ENCODE data around the gene SLC9A1. TPM values are rescaled to one million over a fixed set of nuclear protein-coding genes. Genes with fewer than 3 reads are reported as not detected.

SLC9A1 gene
- total RNA-seq, 1 experiment from 2014 or later = 27.5 TPM

- H3K79me2 ChIP-seq (ENCODE audit: low read depth) = no peaks in the 10 kb centered on the region
- TF ChIP-seq EZH2 (IDR thresholded peaks at IDR 0.05; ENCODE audit: low read depth) = no peak
- no peak for TF ChIP-seq CTCF (conservative IDR thresholded peaks at IDR 0.05)
- H3K4me1 ChIP-seq (replicated peaks; ENCODE audit: insufficient read depth) = 0 out of 2 replicates have a peak, but pooled peaks cover 12% of the 10 kb centered on the region
- H3K36me3 ChIP-seq (ENCODE audit: low read depth) = no peaks in the 10 kb centered on the region
- no peak overlapping the region for H3K4me2 ChIP-seq
- no peak overlapping the region for H2AFZ ChIP-seq
- no peak overlapping the region for H3K27ac ChIP-seq
- H3K9me2 ChIP-seq (ENCODE audit: insufficient read depth) = no peaks in the 10 kb centered on the region
- intact Hi-C loops (cut with micrococcal nuclease; ENCODE audit: unreplicated experiment) = no loop called here
- no peaks in the 10 kb centered on the region; the same call in 1 of the 2 replicates for H3F3A ChIP-seq (ENCODE audit: insufficient read depth, low read depth)
- H4K20me1 ChIP-seq (ENCODE audit: insufficient read depth) = no peaks in the 10 kb centered on the region
- H3K9me3 ChIP-seq (ENCODE audit: insufficient read depth, low read depth) = no peaks in the 10 kb centered on the region
- ChIA-PET POLR2A (ENCODE audit: unreplicated experiment) (no interaction called here), CTCF (interaction anchor here (0.5 to 0.6 kb wide), 2 partner anchors 56 to 320 kb away, joined by 5 to 8 read pairs; partner anchors contain the start of gene SLC9A1)
- BruUV-seq (replicated peaks) = no TSS peak
- no peaks in the 10 kb centered on the region for H3K27me3 ChIP-seq (ENCODE audit: insufficient read depth, low read depth)
- no peak for DNase-seq
- H3K4me3 ChIP-seq = no peak overlapping the region
Measured at GRCh38 chr1:27098431-27099134, 56.3 kb downstream of the SLC9A1 start.

- H3K4me1 ChIP-seq (replicated peaks; ENCODE audit: insufficient read depth) = 0 out of 2 replicates have a peak, but pooled peaks cover 12% of the 10 kb centered on the region
- H3K9me2 ChIP-seq (ENCODE audit: insufficient read depth) = no peaks in the 10 kb centered on the region
- CTCF ChIA-PET = interaction anchor here (0.8 to 1.5 kb wide), 2 partner anchors 51 to 100 kb away, joined by 13 to 14 read pairs; no protein-coding TSS in a partner anchor
- peak; percentile 49 to 77 for DNase-seq
- H3K36me3 ChIP-seq (ENCODE audit: low read depth) = no peaks in the 10 kb centered on the region
- intact Hi-C loops (cut with micrococcal nuclease; ENCODE audit: unreplicated experiment) = loop anchor here (1.0 kb wide), 3 partner anchors 53 to 130 kb away; no protein-coding TSS in a partner anchor
- no peaks in the 10 kb centered on the region for H3K79me2 ChIP-seq (ENCODE audit: low read depth)
- no peak overlapping the region for H3K4me2 ChIP-seq
- no TSS peak for BruUV-seq (replicated peaks)
- TF ChIP-seq EZH2 (IDR thresholded peaks at IDR 0.05; ENCODE audit: low read depth) (no peak), CTCF (conservative IDR thresholded peaks at IDR 0.05) (peak; percentile 90)
- POLR2A ChIA-PET (ENCODE audit: unreplicated experiment) = no interaction called here
- no peaks in the 10 kb centered on the region; the same call in 1 of the 2 replicates for H3F3A ChIP-seq (ENCODE audit: insufficient read depth, low read depth)
- H3K27ac ChIP-seq = no peak overlapping the region
- H3K4me3 ChIP-seq = no peak overlapping the region
- no peaks in the 10 kb centered on the region for H3K9me3 ChIP-seq (ENCODE audit: insufficient read depth, low read depth)
- no peaks in the 10 kb centered on the region for H3K27me3 ChIP-seq (ENCODE audit: insufficient read depth, low read depth)
- H2AFZ ChIP-seq = no peak overlapping the region
- no peaks in the 10 kb centered on the region for H4K20me1 ChIP-seq (ENCODE audit: insufficient read depth)
Measured at GRCh38 chr1:27097484-27097917, 57.4 kb downstream of the SLC9A1 start.

GRCh38 chr1:27095576-27095975, 59.3 kb downstream of the SLC9A1 start:
- H3K9me3 ChIP-seq (ENCODE audit: insufficient read depth, low read depth) = no peaks in the 10 kb centered on the region
- no peak overlapping the region for H3K4me2 ChIP-seq
- no peaks in the 10 kb centered on the region for H3K27me3 ChIP-seq (ENCODE audit: insufficient read depth, low read depth)
- H3K9me2 ChIP-seq (ENCODE audit: insufficient read depth) = no peaks in the 10 kb centered on the region
- no peaks in the 10 kb centered on the region for H3K36me3 ChIP-seq (ENCODE audit: low read depth)
- H4K20me1 ChIP-seq (ENCODE audit: insufficient read depth) = no peaks in the 10 kb centered on the region
- H3K4me3 ChIP-seq = no peak overlapping the region
- H3K4me1 ChIP-seq (replicated peaks; ENCODE audit: insufficient read depth) = 0 out of 2 replicates have a peak, but pooled peaks cover 12% of the 10 kb centered on the region
- TF ChIP-seq EZH2 (IDR thresholded peaks at IDR 0.05; ENCODE audit: low read depth) (no peak), CTCF (conservative IDR thresholded peaks at IDR 0.05) (no peak)
- no peak overlapping the region for H3K27ac ChIP-seq
- no peaks in the 10 kb centered on the region for H3K79me2 ChIP-seq (ENCODE audit: low read depth)
- CTCF ChIA-PET = no interaction called here
- H2AFZ ChIP-seq = no peak overlapping the region
- BruUV-seq (replicated peaks) = no TSS peak
- no peaks in the 10 kb centered on the region; the same call in 1 of the 2 replicates for H3F3A ChIP-seq (ENCODE audit: insufficient read depth, low read depth)
- POLR2A ChIA-PET (ENCODE audit: unreplicated experiment) = no interaction called here
- no peak for DNase-seq
- intact Hi-C loops (cut with micrococcal nuclease; ENCODE audit: unreplicated experiment) = no loop called here
